NCI-H2227 (cell line): ENCODE results near the gene BMP6.

Source experiments
- DNase-seq: peaks from one replicate; lab custom pipeline; 2025; ENCODE audit not compliant: unreplicated experiment; lab: John Stamatoyannopoulos, UW

Gene BMP6

GRCh38 chr6:7725849-7726415, at the start of gene BMP6:
TSS of gene BMP6 (plus strand) at chr6:7726099. CDS start at chr6:7726956, 857 bp downstream.
- peak; percentile 93 for DNase-seq

DNA sequence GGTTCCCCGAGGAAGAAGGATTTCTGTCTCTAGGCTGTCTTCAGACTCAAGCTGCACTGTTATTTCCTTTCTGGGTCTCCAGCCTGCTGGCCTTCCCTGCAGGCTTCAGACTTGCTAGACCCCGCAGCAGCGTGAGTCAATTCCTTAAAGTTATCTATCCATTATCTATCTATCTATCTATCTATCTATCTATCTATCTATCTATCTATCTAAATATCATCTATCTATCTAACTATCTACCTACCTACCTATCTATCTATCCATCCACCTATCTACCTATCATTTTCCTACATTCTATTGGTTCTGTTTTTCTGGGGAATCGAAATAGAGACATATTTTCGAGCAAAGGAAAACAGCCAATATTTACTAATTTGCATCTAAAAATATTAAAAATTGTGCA, 48.7 kb upstream of the BMP6 start:
- no peak for DNase-seq

DNA sequence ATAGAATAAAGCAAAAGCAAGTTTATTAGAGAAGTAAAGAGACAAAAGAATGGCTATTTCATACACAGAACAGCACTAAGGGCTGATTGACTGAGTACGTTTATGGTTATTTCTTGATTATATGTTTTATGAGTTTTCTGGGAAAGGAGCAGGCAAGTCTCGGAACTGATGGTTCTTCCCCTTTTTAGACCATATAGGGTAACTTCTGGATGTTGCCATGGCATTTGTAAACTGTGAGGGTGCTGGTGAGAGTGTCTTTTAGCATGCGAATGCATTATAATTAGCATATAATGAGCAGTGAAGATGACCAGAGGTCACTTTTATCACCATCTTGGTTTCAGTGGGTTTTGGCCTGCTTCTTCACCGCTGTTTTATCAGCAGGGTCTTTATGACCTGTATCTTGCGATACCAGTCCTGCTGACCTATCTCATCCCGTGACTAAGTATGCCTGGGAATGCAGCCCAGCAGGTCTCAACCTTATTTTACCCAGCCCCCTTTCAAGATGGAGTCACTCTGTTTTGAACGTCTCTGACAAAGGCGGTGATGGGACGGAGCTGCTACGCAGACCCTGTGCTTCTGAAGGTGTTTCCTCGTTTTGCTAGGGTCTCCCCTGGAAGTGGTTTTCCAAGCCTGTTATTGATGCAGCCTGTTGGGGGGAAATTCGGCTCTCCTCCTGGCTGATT, 45.4 kb upstream of the BMP6 start:
- no peak for DNase-seq

DNA sequence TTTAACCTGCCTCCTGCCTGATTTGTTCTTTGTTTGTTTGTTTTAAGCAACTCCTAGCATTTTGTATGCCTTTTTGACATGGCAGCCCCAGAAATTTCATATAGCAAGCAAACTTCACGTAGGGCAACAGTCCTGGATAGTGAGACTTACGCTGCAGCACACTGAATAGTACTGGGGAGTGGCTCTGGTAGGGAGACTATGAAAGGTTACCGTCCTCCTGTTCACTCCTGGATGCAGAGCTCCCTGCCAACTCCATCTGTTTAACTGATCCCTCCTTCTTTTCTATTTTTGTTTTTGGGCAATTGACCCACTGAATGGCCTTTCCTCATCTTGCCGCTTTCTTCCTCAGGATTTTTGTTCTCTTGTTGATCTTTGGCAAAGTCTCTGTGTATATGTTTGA, 44.5 kb upstream of the BMP6 start:
- DNase-seq: no peak

GRCh38 chr6:7684076-7684475, 41.8 kb upstream of the BMP6 start:
- DNase-seq: no peak

DNA sequence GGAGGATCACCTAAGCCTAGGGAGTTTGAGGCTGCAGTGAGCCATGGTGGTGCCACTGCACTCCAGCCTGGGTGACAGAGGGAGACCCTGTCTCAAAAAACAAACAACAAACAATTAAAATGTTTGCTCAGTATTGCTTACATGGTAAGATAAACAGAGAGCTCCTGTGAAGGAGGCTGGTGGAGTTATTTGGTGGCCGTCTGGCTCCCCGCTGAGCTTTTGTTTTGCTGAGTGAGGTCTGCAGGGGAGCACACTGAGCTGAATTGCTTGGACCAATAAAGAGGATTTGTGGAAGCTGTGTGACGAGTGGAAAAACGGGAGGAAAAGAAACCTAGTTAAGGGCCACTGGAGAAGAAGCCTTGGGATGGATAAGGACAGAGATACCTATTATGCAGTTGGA, 41.1 kb upstream of the BMP6 start:
- DNase-seq: no peak

- DNase-seq: no peak
Measured at GRCh38 chr6:7685276-7685675, 40.6 kb upstream of the BMP6 start.

DNA sequence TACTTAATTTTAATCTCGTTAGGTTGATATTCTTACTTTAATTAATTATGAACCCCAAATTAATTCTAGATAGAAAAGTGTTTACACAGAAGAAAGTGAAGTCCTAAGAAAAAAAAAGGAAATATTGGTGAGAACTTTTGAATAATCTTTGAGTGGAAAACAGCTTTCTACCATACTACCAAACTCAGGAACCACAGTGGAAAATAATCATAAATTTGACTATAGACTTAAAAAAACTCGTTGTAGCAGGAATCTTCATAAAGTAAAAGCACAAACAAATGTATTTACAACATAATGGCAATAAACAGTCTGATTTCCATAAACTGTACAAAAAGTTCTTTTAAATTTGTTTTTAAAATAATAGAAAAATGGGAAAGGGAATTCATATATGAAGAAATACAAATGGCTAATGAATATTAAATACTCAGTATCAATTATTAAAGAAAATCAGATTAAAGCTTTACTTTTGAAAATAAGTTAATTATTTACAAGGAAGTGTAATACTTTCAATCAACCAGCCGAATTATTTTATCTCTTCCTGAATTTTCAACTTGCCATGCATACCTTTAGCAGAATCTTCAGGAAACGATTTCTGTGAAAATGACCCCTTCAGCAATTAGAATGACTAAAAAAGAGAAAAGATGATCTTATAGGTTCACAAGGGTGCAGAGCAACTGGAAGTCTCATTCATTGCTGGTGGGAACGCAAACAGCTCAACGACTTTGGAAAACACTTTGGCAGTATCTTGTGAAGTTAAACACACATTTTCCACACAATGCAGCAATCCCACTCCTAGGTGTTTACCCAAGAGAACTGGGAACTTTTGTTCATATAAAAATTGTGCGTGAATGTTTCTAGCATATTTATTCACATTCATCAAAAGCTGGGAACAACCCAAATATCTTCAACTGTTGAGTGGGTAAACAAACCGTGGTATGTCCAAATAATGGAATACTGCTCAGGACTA, 38.5 kb upstream of the BMP6 start:
- no peak for DNase-seq

GRCh38 chr6:7691021-7691420, 34.9 kb upstream of the BMP6 start:
- no peak for DNase-seq

DNA sequence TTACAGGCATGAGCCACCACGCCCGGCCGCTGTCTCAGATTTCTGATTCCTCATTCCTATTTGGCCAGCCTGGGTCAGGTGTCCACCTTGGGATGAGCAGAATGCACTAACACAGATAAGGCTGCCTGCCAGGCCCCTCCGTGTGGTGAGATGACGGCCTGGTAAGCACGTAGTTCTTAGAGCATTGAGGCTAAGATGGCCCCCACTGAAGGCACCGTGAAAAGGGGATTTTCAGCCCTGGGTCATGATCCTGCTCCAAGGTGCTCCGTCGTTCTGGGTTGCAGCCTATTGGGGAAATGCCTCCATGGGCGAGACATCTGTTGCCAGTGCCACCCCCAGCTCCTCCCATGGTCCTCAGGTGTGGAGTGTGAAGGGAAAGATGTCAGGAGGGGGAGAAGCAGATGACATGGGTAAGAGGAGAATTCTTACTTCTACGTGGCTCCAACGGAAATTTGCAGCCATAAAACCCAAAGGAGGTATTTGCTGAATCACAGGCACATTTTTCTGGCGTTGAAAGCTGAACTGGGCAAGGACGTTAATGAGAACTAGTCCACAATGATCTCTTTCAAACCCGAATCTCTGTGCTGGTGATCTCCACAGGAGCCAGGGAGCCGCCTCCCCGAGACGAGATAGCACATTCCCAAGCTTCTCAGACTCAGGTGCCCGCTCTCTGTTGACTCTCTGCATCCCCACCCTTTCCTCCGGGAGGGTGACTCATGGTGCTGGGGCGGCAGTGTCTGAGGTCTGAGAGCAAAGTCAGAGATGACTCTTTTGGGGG, 34.0 kb upstream of the BMP6 start:
- no peak for DNase-seq

DNA sequence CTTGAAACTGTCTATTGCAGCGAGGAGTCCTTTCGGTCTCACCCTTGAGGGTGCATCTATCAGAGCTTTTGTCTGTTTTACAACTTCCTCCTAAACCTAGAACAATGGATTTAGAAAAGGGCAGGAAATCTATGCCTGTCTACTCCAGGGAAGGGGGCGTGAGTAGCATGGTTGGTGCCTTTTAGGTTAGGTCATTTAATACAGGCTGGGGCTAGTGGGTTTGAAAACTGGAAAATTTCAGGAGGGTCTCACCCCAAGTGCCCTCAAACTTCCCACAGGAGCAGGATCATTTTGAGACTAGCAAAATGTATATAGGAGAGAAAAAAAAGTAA, 33.5 kb upstream of the BMP6 start:
- no peak for DNase-seq

- DNase-seq: no peak
Measured at GRCh38 chr6:7693827-7694226, 32.1 kb upstream of the BMP6 start.

DNA sequence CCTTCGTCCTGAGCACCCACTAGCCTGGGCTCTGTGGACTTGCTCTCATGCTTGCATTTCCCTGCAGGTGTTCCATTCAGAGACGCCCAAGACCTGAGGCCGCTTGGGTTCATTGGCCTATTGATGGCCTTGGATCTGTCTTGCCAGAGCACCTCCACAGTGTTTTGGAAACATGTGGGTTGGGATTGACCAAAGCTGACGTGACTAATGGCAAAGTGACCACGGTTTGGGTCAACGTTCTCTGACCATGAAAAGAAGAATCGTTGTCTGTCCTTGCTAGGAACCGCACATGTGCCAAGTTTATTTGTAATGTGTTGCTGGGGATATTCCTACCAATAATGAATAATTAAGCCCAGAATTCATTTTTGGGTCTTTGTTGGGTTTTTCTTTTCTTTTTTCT, 29.8 kb upstream of the BMP6 start:
- no peak for DNase-seq

- DNase-seq: no peak
Measured at GRCh38 chr6:7697432-7697819, 28.5 kb upstream of the BMP6 start.

GRCh38 chr6:7697820-7698623, 27.9 kb upstream of the BMP6 start:
- DNase-seq: no peak

DNA sequence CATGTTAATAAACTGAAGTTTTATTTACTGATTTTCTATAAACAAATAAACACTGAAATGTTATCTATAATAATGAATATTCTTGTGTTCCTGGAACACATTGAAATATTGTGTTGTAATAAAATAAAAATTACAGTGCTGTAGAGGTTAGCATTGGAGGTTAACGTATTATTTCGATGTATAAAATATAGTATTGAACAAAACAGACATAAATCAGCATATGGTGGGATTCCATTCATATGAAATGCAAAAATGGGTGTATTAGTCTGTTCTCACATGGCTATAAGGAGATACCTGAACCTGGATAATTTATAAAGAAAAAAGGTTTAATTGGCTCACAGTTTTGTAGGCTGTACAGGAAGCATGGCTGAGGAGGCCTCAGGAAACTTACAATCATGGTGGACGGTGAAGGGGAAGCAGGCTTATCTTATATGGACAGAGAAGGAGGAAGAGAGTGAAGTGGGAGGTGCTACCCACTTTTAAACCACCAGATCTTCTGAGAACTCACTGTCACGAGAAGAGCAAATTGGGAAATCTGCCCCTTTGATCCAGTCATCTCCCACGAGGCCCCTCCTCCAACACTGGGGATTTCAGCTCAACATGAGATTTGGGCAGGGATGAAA, 24.6 kb upstream of the BMP6 start:
- no peak for DNase-seq

DNA sequence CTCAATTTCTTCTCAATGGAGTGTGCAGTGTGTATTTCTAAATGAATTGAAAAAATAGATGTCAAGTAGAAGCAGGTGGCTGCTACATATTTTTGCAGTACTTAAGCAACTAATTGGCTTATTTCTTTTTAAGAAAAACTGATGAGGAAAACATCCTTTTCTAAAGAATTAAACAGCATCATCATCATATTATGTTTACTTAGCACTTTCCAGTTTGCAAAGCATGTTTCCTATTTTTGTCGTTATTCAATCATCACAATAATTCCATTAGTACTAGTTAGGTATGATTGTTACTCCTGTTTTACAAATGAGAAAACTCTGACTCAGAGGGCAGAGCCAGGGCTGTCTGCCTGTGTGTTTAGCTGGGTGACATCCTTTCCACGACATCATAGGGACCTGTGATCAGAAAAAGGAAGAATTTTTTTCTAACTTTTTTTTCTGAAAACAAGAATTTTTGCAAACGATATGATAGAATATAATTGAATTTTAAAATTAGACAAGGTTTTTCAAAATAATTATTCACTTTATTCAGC, 22.7 kb upstream of the BMP6 start:
- DNase-seq: no peak

DNA sequence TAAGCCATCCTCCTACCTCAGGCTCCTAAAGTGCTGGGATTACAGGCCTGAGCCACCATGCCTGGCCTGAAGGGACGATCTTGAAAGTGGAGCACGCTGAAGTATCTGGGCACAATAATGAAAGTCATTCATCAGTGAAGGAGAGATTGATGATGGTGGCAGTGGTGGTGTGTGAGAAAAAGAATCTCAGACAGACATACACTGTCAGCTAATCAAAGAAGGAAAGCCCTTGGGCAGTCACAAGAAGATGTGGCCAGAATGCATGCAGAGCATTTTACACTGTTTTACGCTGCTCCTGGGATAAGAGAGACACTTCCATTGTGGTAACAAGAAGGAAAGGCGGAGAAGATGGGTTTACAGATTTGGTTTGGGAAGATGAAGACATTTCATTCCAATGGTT, 20.4 kb upstream of the BMP6 start:
- no peak for DNase-seq

DNA sequence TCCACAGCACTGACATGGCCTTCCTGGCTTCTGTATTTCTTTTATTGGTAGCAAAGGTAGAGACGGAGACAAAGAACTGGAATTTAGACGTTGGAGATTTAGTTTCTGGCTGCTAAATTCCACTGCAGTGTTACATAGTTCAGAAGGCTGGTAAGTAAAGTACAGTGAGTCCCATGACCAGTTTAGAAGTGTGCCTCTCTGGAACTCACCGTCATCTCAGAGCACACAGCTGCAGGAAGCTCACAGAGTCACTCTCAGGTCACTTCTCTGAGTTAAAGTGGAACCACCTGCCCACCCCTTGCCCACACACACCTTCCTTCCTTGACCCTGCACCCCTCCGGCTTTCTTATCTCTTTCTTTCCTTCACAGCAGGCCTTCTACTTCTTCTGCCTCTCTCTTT, 19.6 kb upstream of the BMP6 start:
- DNase-seq: no peak

DNA sequence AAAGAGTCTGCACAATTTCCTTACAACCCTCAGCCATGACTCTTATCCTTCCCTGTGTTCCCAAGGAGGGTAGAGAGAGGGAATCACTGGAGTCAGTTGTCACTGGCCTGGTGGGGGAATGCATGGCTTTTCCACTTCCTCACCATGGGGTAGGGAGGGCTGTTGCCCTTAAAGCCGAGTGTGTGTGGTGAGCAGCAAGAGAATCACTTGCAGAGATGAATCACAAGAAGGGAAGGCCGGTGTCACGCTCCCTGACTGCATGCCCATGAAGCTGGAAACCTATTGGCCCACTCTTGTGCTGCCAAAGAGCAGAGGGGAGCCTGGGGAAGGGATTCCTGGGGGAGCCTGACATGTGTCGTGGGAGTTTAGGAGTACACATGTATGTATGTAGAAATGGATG, 18.1 kb upstream of the BMP6 start:
- DNase-seq: no peak
